ENCODE data around the gene CRB3. TPM values are rescaled to one million over a fixed set of nuclear protein-coding genes. Genes with fewer than 3 reads are reported as not detected.

Gene CRB3
- total and polyA plus RNA-seq, 2 of the 8 experiments (the other 6 are each of a cell fraction or from before 2014, with no cell fraction given): 21.1 to 24.6 TPM

GRCh38 chr19:6424939-6425731 lies 38.9 kb upstream of the CRB3 start (continued):
- no peak for TF ChIP-seq FOSL1 (IDR thresholded peaks at IDR 0.05; ENCODE audit: insufficient read depth, low read depth, low read length)

Data from H1 (cell line).